HL-60/S4 treated with retinoic acid at 250 ng/mL for 4 days and 3 days (cell line): ENCODE results near the gene SMARCAL1.

Source experiments
- in situ Hi-C: fragments of 300-500 bp; cut with MboI; formaldehyde crosslinking; loops from 2 replicates; pipeline ENCODE4 v1.7.0; 2022; ENCODE audit warnings: low sequenced_read_pairs

SMARCAL1 gene

GRCh38 chr2:216473187-216473586, 60.9 kb downstream of the SMARCAL1 start:
- in situ Hi-C loops, result no loop called here

DNA sequence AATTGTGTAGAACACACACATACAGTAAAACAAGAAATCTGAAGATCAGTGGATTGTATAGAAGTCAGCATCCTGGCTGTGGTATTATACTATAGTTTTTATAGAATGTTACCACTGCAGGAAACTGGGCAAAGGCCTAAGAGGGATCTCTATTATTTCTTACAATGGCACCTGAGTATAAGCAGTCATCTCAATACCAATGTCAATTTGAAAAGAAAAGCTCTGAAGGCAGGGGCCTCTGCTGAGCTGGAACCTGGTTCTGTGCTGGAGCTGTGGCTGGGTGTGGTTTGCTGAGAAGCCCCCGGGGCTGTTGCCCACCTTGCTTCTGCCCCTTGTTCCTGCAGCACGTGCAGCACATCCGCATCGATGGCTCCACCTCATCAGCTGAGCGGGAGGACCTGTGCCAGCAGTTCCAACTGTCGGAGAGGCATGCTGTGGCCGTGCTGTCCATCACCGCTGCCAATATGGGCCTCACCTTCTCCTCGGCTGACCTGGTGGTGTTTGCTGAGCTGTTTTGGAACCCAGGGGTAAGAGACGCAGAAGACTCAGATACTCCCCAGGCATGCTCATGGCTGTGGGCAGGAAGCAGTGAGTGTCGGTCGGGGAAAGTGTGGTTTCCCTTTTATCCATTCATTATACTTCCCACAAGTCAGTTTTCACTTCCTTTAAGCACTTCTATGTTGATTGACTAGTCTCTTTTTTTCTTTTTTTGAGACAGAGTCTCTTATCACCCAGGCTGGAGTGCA, 62.8 kb downstream of the SMARCAL1 start:
- in situ Hi-C loops, result no loop called here

DNA sequence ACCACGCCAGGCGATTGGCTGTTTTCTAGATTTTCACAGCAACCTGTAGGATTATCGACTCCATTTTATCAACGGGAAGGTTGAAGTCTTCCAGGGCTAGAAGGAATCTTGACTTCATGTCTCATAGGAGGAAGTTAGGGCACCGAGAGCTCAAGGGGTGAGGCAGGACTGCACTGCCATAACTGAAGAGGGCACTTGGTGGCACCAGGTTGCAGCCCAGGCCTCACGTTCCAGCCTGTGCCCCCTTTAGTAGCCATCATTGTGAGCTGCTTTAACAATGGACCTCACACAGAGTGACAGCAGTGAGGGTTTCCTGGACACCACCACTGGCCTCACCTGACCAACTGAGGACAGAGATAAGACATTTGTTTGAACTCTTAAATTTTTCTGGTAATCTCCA, 63.5 kb downstream of the SMARCAL1 start:
- in situ Hi-C loops, result no loop called here

GRCh38 chr2:216477283-216478035, 65.2 kb downstream of the SMARCAL1 start:
- in situ Hi-C loops, result no loop called here

GRCh38 chr2:216478151-216478550, 65.9 kb downstream of the SMARCAL1 start:
- in situ Hi-C loops, result no loop called here

DNA sequence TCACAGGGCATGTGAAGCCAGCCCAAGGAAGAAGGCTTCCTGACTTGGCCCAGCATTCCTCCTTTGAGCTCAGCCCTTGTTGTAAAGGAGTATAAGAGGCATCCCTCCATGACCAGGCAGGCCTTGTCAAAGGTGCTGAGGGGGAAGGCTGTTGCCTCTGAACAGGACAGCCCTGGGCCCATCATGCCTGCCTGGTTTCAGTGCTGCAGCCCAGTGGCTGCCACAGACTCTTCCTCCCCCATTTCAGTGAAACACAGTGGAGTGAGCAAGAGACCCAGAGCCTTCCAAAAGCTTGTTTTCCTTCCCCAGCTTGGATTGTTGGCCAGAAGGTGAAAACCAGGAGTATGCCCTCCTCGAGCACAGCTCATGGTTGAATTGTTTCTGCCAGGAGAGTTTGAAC, 66.5 kb downstream of the SMARCAL1 start:
- in situ Hi-C loops, result no loop called here

DNA sequence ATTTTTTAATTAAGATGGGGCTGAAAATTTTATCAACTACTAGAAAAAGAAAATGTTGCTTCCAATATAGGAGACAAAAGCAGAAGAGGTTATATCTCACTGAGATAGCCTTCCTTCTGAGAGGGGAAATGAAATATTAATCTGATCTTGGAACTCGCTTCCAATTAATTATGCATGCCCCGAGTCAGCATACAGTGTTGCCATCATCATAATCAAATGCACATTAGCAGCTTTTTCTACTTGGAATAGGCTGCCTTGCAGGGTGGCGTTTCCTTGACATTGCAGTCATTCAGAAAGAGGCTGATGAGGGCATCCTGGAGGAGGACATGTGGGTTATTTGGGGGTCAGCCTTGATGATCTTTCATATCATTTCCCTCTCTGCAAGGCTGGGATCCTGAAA, 67.9 kb downstream of the SMARCAL1 start:
- in situ Hi-C loops, result no loop called here

DNA sequence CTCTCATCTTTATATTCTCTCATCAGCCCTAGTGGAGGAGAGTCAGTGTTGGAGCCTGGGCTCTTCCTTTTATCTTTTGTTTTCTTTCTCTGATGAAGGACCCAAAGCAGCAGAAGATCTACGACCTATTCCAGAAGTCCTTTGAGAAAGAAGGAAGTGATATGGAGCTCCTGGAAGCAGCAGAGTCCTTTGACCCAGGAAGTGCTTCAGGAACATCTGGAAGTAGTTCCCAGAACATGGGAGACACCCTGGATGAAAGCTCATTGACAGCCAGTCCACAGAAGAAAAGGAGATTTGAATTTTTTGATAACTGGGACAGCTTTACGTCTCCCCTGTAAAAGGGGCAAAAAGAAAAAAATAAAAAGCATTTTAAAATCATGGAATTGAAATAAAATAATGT, 70.4 kb downstream of the SMARCAL1 start:
- in situ Hi-C loops, result no loop called here

GRCh38 chr2:216485237-216485636, 73.0 kb downstream of the SMARCAL1 start:
- in situ Hi-C loops, result no loop called here

DNA sequence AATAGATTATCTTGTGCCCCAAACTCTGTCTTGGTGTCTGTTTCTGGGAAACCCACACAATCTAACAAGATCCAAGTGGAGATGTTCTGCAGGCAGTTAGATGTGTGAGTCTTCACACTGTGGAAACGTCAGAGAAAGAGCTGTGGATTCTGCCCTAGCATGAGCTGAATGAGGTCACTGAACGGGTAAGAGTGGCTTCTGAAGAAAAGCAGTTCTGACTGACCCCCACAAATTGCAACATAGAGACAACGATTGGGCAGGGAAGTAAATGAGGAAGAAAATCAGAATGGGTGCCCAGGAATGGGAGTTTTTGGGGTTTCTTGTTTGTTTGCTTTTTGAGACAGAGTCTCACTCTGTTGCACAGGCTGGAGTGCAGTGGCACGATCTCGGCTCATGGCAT, 73.5 kb downstream of the SMARCAL1 start:
- in situ Hi-C loops, result no loop called here

DNA sequence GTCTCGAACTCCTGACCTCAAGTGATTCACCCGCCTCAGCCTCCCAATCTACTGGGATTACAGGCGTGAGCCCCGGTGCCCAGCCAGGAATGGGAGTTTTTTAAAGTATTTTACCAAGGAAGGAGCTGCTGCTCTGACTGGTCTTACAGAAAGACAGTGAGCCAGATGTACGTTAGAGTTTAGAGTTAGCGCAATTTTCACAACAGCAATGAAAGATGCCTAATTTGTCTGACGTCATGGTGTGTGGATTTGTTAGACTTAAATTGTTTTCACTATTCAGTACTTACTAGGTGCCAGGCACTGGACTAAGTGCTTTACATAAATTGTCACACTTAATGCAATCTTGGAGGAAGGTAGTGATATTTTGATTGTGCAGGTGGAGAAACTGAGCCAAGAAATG, 74.0 kb downstream of the SMARCAL1 start:
- in situ Hi-C loops, result no loop called here

GRCh38 chr2:216486708-216487107, 74.4 kb downstream of the SMARCAL1 start:
- in situ Hi-C loops, result no loop called here

- in situ Hi-C loops, result no loop called here
Measured at GRCh38 chr2:216490061-216490460, 77.8 kb downstream of the SMARCAL1 start.

DNA sequence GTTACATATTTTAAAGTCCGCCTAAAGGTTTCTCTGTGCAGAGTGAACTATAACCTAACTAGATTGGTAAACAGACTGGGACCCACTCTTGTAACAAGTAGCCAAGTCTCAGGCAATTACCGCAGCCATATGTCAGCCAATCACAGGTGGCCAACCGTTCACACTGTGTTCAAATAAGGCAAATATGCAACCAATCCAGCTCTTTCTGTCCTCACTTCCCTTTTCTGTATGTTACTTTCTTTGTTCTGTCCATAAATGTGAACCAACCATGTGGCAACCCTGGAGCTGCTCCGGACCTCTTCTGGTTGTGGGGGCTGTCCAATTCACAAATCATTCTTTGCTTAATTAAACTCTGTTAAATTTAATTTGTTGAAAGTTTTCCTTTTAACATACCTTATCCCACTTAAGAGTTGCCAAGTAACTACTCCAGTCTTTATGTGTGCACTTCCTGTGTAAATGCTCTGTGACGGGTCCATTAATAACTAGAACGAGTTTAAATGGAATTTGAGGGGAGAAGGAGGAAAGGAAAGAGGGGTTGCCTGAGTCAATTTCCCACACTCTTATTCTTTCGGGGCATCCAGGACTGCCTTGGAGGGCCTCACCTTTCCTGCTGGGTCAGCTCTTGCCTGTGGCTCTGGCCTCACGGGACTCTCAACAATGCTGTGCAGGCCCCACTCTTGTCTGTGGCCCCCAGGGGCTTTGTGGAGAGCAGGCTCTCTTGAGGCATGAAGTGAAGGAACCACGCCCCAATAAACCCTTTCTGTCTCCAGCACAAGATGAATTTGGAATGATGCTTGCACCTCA, 79.7 kb downstream of the SMARCAL1 start:
- in situ Hi-C loops, result no loop called here

DNA sequence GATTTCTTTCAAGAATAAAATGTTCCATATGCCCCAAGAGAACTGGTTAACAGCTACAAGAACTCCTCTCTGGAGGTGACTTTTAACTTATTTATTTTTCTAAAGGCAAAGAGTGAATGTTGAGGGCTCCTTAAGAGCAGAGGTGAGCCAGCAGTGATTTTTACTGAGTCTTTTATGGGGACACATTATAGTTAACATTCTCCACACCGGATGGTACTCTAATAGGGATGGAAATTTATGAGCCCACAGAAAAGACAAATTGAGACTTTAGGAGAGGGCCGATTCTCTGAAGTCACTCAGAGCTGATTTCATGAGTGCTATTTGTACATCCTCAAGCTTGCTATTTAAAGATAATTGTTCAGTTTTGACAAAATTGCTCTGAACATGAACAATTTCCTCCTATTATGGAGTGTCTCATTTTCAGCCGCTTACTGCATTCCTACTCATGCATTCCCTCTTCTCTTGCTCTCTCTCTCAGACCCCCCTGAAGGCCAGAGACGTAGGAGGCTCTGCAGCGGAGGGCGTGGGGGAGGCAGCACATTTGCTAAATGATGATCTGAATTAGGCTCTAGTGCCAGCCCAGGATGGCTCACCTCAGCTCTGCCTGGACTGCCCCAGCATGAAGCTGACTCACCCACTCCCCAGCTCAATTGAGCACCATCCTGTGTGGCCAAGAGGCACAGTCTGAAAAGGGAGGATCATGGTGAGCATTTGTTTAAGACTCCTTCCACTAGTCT, 80.5 kb downstream of the SMARCAL1 start:
- in situ Hi-C loops, result no loop called here

DNA sequence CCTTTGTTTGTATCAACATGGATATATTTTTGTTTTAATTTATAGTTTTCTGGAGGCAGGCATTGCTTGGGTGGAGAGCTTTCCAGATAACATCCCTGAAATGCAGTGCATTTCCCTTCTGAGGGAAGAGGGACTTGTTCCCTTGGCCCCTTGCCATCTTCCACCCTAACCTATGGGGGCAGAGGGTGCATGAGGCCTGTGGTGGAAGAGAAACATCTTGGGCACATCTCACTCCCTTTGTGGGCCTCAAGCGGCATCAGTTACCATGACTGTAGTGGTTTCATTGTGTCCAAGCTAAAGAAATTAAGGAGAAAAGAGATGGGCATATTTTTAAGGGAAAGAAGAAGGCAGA, 81.0 kb downstream of the SMARCAL1 start:
- in situ Hi-C loops, result no loop called here

GRCh38 chr2:216495656-216496055, 83.4 kb downstream of the SMARCAL1 start:
- in situ Hi-C loops, result no loop called here

- in situ Hi-C loops, result no loop called here
Measured at GRCh38 chr2:216497382-216498069, 85.2 kb downstream of the SMARCAL1 start.

GRCh38 chr2:216498070-216498378, 85.7 kb downstream of the SMARCAL1 start:
- in situ Hi-C loops, result no loop called here
